Fibroblast of villous mesenchyme (primary cell): ENCODE results near the gene NAPA. TPM values are rescaled to one million over a fixed set of nuclear protein-coding genes. Genes with fewer than 3 reads are reported as not detected.

Experiments
- DNase-seq: peaks from one replicate; pipeline ENCODE4 v3.0.0-alpha.2; 2010; ENCODE audit warnings: low read depth
- H3K4me3 ChIP-seq: 2 replicates; pipeline ENCODE4 v1.5.1; 2011; ENCODE audit warnings: low read depth, mild to moderate bottlenecking, low read length
- total RNA-seq: library from RNA; depleted of rRNA; stranded (reverse); fragments of >200 nt; gene quantifications from 2 replicates; pipeline ENCODE4 v1.2.3, GENCODE V29; 2012
- TF ChIP-seq, protein P1 (sequence below): IDR thresholded peaks from 2 replicates; pipeline ENCODE4 v1.5.1; 2012; ENCODE audit warnings: low read depth, mild to moderate bottlenecking, low read length; ENCODE audit not compliant: insufficient read depth

NAPA gene
- total RNA-seq, 1 donor = 72.5 TPM

DNA sequence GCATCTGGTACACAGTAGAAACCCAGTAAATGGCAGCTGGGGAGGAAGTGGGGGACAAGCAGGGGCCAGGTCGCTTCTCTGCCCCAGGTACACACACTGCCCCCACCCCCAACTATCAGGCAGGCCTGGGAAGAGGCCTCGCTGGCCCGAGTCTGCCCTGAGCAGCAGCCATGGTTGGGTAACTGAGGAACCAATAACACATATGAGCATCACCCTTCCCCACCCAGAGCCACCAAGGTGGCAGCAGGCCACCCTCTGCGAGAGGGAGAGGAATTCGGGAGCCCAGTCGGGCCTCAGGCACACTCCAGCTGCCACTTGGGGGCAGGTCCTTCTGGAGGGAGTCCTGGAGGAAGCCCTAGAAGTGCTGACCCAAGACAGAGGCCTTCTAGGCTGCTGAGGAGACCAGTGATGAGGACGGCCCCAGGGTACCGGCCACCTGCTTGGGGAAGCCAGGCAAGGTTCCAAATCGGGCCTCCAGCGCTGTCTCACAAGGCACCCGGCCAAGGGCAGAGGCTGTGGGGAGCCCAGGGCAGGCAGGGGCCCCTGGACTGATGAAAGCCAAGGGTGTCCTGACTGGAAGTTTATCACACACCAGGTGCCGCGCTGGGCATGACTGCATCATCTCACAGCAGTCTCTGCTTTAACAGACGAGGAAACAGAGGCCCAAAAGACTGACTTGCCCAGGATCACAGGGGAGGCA lies 16.9 kb downstream of the NAPA start:
- DNase-seq = no peak
- no peak overlapping the region for H3K4me3 ChIP-seq
- TF ChIP-seq, protein P1, sequence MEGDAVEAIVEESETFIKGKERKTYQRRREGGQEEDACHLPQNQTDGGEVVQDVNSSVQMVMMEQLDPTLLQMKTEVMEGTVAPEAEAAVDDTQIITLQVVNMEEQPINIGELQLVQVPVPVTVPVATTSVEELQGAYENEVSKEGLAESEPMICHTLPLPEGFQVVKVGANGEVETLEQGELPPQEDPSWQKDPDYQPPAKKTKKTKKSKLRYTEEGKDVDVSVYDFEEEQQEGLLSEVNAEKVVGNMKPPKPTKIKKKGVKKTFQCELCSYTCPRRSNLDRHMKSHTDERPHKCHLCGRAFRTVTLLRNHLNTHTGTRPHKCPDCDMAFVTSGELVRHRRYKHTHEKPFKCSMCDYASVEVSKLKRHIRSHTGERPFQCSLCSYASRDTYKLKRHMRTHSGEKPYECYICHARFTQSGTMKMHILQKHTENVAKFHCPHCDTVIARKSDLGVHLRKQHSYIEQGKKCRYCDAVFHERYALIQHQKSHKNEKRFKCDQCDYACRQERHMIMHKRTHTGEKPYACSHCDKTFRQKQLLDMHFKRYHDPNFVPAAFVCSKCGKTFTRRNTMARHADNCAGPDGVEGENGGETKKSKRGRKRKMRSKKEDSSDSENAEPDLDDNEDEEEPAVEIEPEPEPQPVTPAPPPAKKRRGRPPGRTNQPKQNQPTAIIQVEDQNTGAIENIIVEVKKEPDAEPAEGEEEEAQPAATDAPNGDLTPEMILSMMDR = no peak

DNA sequence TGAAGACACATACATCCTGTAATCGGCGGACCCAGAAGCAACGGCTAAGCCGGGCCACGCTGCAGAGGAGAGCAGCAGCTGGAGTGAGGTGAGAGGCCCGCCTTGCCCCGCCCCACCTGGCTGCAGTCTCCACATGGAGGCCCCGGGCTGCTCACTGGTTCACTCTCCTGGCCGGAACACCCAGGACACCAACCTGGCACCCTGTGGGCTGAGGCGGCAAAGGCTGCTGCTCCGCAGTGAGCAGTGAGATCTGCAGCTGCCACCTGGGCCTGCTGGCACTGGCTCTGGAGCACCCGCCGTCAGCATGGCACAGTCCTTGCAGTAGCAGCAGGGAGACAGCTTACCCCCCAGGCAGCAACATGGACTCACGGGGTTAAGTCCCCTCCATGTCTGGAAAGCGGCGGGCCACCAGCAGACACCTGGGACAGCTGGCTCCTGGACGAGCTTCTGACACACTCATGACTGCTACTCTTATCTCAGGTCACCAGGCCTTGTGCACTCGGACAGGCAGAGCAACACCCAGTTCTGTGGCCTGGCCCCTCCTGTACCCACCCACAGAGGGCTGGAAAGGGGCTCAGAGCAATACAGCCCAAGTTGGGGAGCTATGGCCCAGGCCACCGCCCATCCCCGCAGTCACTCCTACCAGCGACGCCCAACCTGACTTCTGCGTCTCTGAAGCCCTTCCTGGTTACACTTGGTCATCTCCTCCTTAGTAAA lies 17.7 kb downstream of the NAPA start:
- no peak overlapping the region for H3K4me3 ChIP-seq
- no peak for DNase-seq
- TF ChIP-seq, protein P1 = no peak

DNA sequence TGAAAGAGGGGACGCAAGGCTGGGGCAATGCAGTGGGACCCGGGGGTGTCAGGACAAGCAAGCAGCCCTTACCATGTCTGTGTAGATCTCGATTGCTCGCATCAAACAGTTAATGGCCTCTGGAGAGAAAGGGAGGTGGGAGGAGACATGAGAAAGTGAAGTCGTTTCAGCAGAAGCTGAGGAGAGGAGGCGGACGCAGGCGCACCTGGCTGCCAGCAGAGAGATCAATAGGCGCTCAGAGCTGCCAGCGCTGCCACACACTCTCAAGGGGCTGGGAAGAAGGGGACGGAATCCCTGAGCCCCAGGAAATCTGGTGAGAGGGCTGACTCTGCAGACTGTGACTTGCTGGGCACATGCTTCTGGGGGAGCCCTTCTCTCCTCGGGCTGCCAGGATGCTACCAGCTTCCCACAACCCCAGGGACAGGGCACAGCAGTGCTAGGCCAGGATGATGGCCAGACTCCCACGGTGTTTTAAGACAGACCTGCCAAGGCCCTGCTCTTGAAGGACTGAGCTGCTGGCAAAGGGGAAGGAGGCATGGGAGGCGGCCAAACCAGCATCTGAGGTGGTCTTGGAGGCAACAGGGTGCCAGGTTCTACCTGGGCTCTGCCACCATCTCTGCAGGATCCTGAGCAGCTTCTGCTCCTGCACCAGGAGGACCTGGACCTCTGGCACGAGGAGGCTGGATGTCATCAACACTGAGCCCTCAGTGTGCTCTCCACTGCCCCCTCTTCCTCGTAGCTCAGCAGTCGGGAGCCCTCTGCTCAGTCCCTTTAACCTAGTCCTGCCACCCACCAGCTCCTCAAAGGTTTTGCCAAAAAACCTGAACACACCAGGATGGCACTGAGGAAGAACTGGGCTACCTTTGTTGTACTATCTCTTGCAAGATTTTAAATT lies 19.1 kb downstream of the NAPA start:
- TF ChIP-seq, protein P1 = no peak
- DNase-seq = no peak
- H3K4me3 ChIP-seq = no peak overlapping the region

DNA sequence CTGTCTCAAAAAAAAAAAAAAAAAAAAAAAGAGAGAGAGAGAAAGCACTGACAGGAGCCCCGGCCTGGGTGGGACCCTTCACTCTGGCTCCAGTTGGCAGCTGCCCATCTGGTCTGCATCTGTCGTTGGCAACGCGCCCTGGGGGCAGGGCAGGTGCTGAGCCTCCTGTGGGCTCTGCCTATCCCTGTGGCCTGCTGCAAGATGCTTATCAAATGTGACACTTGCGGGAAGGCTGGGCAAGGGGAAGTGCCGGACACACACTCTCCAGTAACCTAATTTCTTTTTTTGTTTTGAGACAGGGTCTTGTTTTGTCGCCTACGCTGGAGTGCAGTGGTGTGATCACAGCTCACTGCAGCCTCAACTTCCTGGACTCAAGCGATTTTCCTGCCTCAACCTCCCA lies 20.1 kb downstream of the NAPA start:
- no peak for DNase-seq
- no peak overlapping the region for H3K4me3 ChIP-seq
- TF ChIP-seq, protein P1 = no peak

DNA sequence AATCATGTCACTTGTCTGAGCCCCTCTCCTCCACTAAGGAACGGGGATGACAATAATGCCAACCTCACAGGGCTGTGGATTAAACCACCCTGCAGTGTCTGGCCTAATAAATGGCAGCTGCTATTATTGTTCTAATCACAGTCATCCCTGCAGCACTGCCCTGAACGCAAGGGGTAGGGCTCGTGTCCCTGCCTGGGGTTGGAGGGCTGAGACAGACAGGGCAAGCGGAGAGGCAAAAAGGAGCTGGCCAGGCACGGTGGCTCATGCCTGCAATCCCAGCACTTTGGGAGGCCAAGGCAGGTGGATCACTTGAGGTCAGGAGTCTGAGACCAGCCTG lies 20.7 kb downstream of the NAPA start:
- DNase-seq = no peak

DNA sequence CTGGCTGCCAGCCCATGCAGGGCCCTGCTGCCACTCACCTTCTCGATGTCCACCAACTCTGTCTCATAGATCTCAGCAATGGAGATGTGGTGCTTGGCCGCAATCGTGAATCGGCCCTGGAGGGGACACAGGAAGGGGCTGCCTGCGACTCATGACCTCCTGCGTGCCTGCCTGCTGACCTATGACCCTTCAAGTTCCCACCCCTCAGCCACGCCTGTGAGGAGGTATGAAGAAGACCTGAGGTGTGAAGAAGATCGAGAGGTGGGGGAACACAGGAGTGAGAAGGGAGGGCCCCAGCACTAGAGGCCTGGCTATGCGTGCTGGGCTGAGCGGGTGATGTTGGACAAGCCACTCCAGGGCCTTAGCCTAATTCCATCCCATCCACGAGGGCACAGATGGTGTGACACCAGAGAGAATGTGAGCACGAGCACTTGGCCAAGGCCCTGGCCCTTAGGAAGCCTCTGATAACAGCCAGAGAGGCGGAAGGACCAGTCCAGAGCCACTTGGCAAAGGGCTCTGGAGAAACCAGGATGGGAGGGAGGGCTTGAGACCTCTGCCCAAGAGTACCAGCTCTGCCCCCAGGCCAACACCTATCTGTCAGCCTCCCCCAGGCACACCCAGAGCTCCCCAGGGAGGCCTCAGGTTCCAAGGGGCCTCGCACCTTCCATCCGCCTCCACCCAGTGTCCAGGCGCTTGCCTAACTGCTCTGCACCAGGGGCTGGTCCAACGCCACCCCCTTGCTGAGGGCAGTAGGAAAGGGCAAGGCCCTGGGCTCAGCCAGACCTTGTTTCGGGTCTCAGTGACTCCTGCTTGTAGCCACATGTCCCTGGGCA lies 21.3 kb downstream of the NAPA start:
- TF ChIP-seq, protein P1 = no peak
- DNase-seq = no peak
- no peak overlapping the region for H3K4me3 ChIP-seq

More for the DNA sequence above, 20.7 kb downstream of the NAPA start:
- TF ChIP-seq, protein P1 = no peak
- no peak overlapping the region for H3K4me3 ChIP-seq
